PC-3 (cell line): ENCODE data around the gene DLGAP4.

Experiments
- EZH2 ChIP-seq: fragments of 300-600 bp; sonication (generic); IDR thresholded peaks from one replicate; pipeline ENCODE4 v1.6.1; 2017; ENCODE audit warnings: antibody characterized with exemption, mild to moderate bottlenecking, low read length; ENCODE audit not compliant: unreplicated experiment
- TF ChIP-seq, protein P1 (sequence below): fragments of 300-600 bp; sonication (generic); conservative IDR thresholded peaks from 2 replicates; pipeline ENCODE4 v1.5.1; 2017; ENCODE audit warnings: antibody characterized with exemption, low read depth, mild to moderate bottlenecking, low read length

DNA sequence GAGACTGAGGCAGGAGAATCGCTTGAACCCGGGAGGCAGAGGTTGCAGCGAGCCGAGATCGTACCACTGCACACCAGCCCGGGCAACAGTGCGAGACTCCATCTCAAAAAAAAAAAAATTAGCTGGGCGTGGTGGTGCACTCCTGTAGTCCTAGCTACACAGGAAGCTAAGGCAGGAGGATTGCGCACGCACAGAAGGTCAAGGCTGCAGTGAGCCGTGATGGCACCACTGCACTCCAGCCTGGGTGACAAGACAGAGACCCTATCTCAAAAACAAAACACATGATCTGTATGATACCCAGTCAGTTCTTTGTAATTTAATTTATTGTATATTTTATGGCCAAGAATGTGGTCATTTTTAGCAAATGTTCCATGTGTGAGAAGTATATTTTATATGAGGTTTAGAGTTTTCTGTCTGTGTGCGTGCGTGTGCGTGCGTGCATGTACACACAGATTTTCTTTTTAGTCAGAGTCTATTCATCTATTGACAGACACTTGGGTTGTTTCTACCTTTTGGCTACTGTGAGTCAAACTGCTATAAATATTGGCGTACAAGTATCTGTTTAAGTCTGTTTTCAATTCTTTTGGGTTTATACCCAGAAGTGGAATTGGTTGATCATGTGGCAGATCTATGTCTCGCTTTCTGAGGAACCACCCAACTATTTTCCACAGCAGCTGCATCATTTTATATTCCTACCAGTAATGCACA, 213.0 kb downstream of the DLGAP4 start:
- TF ChIP-seq, protein P1, sequence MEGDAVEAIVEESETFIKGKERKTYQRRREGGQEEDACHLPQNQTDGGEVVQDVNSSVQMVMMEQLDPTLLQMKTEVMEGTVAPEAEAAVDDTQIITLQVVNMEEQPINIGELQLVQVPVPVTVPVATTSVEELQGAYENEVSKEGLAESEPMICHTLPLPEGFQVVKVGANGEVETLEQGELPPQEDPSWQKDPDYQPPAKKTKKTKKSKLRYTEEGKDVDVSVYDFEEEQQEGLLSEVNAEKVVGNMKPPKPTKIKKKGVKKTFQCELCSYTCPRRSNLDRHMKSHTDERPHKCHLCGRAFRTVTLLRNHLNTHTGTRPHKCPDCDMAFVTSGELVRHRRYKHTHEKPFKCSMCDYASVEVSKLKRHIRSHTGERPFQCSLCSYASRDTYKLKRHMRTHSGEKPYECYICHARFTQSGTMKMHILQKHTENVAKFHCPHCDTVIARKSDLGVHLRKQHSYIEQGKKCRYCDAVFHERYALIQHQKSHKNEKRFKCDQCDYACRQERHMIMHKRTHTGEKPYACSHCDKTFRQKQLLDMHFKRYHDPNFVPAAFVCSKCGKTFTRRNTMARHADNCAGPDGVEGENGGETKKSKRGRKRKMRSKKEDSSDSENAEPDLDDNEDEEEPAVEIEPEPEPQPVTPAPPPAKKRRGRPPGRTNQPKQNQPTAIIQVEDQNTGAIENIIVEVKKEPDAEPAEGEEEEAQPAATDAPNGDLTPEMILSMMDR = no peak
- no peak for TF ChIP-seq EZH2
